Measurements from ENCODE around the gene ALDH16A1.

The ALDH16A1 gene

GRCh38 chr19:49487277-49488045 is 34.4 kb downstream of the ALDH16A1 start, which contains the start of gene RPL13A:
Gene RPL13A, plus strand, starts transcription at chr19:49487608. Its CDS starts 22 bp downstream, at chr19:49487630.
- DNase-seq: peak; percentile 98 to 100 (median 100)
- peak within 1 kb of the TSS; percentile 91 for H3K4me3 ChIP-seq (ENCODE audit: insufficient read depth, low read depth, low read length, poor library complexity, severe bottlenecking)
- peaks cover 65% of the 10 kb centered on the region for H3K36me3 ChIP-seq (ENCODE audit: control insufficient read depth, insufficient read depth, low read length)
- H3K27me3 ChIP-seq (replicated peaks; ENCODE audit: control insufficient read depth, insufficient read depth, low read length, poor library complexity, severe bottlenecking): no peaks in the 10 kb centered on the region
- peak within 1 kb of the TSS; percentile 85 for H3K27ac ChIP-seq (ENCODE audit: insufficient read depth, low read length, poor library complexity, severe bottlenecking)
- H3K4me1 ChIP-seq (ENCODE audit: control insufficient read depth, insufficient read depth, low read length, poor library complexity, severe bottlenecking): peaks cover 28% of the 10 kb centered on the region
- H3K9me3 ChIP-seq (ENCODE audit: control insufficient read depth, low read length): no peaks in the 10 kb centered on the region

DNA sequence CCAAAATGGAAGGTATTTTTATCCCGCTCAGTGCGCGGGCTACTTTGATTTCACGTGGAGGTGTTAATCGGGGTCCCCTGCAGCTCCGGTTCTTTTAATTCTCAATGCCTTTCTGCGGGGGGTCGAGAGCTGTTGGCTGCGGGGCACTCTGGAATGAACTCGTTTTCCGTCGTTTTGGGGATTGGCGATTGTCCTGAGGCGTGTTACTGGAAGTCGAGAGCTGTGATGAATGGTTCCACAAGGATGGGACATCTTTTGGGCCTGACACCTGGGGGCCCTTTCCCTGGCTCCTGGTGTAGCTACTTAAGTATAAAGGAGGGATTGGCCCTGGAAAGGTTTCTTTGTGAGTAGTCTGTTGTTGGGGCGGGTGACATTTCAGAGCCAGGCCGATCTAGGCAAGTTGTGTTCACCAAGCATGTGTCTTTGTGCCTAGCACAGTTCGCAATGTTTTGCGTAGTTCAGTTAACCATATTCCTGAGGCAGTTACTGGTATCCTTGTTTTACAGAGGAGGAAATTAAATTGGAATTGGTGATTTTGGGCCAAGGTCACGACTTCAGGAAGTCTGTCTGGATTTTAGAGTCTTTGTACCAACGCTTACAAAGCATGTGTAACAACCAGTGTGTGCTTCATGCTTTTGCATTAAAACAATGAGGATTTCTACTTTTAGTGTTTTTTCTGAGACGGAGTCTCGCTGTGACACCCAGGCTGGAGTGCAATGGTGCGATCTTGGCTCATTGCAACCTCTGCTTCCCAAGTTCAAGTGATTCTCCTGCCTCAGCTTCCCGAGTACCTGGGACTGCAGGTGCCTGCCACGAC is 35.2 kb downstream of the ALDH16A1 start:
- Histone ChIP-seq H3K27me3 (replicated peaks; ENCODE audit: control insufficient read depth, insufficient read depth, low read length, poor library complexity, severe bottlenecking) (no peaks in the 10 kb centered on the region), H3K9me3 (ENCODE audit: control insufficient read depth, low read length) (no peaks in the 10 kb centered on the region), H3K36me3 (ENCODE audit: control insufficient read depth, insufficient read depth, low read length) (peaks cover 68% of the 10 kb centered on the region), H3K27ac (ENCODE audit: insufficient read depth, low read length, poor library complexity, severe bottlenecking) (peak overlapping the region; percentile 85), H3K4me3 (ENCODE audit: insufficient read depth, low read depth, low read length, poor library complexity, severe bottlenecking) (peak overlapping the region; percentile 91), H3K4me1 (ENCODE audit: control insufficient read depth, insufficient read depth, low read length, poor library complexity, severe bottlenecking) (peaks cover 33% of the 10 kb centered on the region)
- DNase-seq: no peak

DNA sequence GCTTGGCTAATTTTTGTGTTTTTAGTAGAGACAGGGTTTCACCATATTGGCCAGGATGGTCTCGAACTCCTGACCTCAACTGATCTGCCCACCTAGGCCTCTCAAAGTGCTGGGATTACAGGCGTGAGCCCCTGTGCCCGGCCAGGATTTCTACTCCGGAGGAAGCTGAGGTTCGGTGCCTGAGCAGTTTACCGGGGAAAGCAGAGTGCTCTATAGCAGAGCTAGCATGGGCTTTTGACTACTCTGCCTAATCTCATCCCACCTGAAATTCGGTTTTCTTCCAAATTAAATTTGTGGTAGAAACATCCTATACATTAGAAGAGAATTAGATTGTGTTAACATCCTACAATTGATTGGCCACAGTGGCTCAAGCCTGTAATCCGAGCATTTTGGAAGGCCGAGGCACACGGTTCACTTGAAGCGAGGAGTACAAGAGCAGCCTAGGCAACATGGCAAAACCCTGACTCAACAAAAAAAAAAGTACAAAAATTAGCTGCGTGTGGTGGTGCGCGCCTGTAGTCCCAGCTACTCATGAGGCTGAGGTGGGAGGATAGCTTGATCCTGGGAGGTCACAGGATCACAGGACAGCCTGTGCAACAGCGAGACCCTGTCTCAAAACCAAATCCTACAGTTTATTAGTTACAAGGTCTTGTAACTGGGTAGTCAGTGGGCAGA is 36.0 kb downstream of the ALDH16A1 start:
- Histone ChIP-seq H3K27me3 (replicated peaks; ENCODE audit: control insufficient read depth, insufficient read depth, low read length, poor library complexity, severe bottlenecking) (no peaks in the 10 kb centered on the region), H3K27ac (ENCODE audit: insufficient read depth, low read length, poor library complexity, severe bottlenecking) (peak overlapping the region; percentile 85), H3K4me1 (ENCODE audit: control insufficient read depth, insufficient read depth, low read length, poor library complexity, severe bottlenecking) (peaks cover 33% of the 10 kb centered on the region), H3K9me3 (ENCODE audit: control insufficient read depth, low read length) (no peaks in the 10 kb centered on the region), H3K4me3 (ENCODE audit: insufficient read depth, low read depth, low read length, poor library complexity, severe bottlenecking) (peak overlapping the region; percentile 91), H3K36me3 (ENCODE audit: control insufficient read depth, insufficient read depth, low read length) (peaks cover 66% of the 10 kb centered on the region)
- DNase-seq: no peak

DNA sequence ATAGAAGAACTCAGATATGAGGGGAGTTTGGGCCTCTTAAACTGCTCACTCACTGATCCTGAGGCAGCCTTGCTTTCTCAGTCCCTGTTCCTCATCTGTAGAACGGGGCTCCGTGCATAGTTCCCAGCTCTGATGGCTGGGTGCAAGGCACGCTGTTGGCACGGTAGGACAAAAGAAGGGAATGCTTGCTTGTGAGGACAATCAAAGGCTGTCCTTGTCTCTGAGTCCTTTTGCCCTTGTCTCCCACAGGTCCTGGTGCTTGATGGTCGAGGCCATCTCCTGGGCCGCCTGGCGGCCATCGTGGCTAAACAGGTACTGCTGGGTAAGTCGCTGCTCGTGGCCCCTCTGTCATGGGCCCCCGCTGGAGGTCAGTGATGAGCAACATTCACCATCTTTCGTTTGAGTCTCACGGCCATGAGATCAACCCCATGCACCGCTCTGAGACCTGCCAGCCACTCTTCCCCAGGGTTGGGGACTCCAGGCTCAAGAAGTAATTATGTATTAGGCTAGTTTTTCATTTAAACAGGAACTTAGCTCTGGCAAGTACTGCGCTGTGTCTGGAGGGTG is 36.7 kb downstream of the ALDH16A1 start:
- peak in 1 of 3 donors; percentile 21 for DNase-seq
- peaks cover 33% of the 10 kb centered on the region for H3K4me1 ChIP-seq (ENCODE audit: control insufficient read depth, insufficient read depth, low read length, poor library complexity, severe bottlenecking)
- H3K27ac ChIP-seq (ENCODE audit: insufficient read depth, low read length, poor library complexity, severe bottlenecking): peak overlapping the region; percentile 85
- peak overlapping the region; percentile 91 for H3K4me3 ChIP-seq (ENCODE audit: insufficient read depth, low read depth, low read length, poor library complexity, severe bottlenecking)
- H3K36me3 ChIP-seq (ENCODE audit: control insufficient read depth, insufficient read depth, low read length): peaks cover 61% of the 10 kb centered on the region
- H3K27me3 ChIP-seq (replicated peaks; ENCODE audit: control insufficient read depth, insufficient read depth, low read length, poor library complexity, severe bottlenecking): no peaks in the 10 kb centered on the region
- H3K9me3 ChIP-seq (ENCODE audit: control insufficient read depth, low read length): no peaks in the 10 kb centered on the region

DNA sequence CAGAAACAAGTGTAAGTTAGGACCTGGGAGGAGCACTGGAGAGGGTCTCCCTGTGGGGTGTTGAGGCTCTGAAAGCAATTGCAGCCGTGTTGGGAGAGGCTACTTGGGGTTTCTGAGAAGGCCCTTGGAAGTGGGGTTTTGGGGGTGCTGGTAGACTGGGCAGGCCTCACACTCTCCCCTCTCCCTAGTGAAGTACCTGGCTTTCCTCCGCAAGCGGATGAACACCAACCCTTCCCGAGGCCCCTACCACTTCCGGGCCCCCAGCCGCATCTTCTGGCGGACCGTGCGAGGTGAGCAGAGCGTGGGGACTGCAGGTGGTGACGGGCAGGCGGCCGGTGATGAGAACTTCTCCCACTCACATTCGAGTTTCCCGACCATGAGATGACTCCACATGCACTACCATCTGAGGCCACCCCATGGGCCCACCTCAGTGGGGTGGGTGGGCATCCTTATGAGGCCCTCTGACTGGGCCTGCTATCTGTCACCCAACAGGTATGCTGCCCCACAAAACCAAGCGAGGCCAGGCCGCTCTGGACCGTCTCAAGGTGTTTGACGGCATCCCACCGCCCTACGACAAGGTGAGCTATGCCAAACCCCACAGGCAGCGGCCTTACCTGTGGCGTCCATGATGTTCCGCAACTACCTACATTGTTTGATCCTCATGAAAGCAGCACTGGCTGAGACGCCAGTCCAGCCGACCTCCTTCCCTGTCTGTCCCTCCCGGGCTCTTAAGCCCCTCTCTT is 37.4 kb downstream of the ALDH16A1 start:
- Histone ChIP-seq H3K27ac (ENCODE audit: insufficient read depth, low read length, poor library complexity, severe bottlenecking) (peak overlapping the region; percentile 85), H3K9me3 (ENCODE audit: control insufficient read depth, low read length) (no peaks in the 10 kb centered on the region), H3K4me3 (ENCODE audit: insufficient read depth, low read depth, low read length, poor library complexity, severe bottlenecking) (peak overlapping the region; percentile 91), H3K36me3 (ENCODE audit: control insufficient read depth, insufficient read depth, low read length) (peaks cover 57% of the 10 kb centered on the region), H3K27me3 (replicated peaks; ENCODE audit: control insufficient read depth, insufficient read depth, low read length, poor library complexity, severe bottlenecking) (no peaks in the 10 kb centered on the region), H3K4me1 (ENCODE audit: control insufficient read depth, insufficient read depth, low read length, poor library complexity, severe bottlenecking) (peaks cover 33% of the 10 kb centered on the region)
- DNase-seq: no peak

DNA sequence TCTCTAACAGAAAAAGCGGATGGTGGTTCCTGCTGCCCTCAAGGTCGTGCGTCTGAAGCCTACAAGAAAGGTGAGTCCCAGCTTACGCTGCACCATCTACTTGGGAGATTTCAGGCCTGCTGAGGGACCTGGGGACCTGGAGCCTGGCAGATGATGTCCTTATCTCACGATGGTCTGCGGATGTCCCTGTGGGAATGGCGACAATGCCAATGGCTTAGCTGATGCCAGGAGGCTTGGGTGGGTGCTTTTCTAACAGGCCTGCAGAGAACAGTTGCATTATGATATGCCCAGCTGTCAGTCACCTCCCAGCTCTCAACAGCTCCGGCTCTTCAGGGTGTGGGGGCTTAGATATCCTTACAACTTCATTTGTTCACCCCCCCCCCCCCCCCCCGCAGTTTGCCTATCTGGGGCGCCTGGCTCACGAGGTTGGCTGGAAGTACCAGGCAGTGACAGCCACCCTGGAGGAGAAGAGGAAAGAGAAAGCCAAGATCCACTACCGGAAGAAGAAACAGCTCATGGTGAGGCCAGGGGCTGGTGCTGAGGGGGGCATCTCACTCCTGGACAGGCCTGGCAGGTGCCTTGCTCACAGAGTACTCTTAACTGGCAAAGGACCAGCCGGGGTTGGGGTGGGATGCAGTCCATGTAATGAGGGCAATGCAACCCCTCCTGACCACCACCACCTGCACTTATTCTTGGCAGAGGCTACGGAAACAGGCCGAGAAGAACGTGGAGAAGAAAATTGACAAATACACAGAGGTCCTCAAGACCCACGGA is 38.2 kb downstream of the ALDH16A1 start:
- Histone ChIP-seq H3K4me1 (ENCODE audit: control insufficient read depth, insufficient read depth, low read length, poor library complexity, severe bottlenecking) (peaks cover 33% of the 10 kb centered on the region), H3K36me3 (ENCODE audit: control insufficient read depth, insufficient read depth, low read length) (peaks cover 49% of the 10 kb centered on the region), H3K27me3 (replicated peaks; ENCODE audit: control insufficient read depth, insufficient read depth, low read length, poor library complexity, severe bottlenecking) (no peaks in the 10 kb centered on the region), H3K4me3 (ENCODE audit: insufficient read depth, low read depth, low read length, poor library complexity, severe bottlenecking) (no peak overlapping the region), H3K9me3 (ENCODE audit: control insufficient read depth, low read length) (no peaks in the 10 kb centered on the region), H3K27ac (ENCODE audit: insufficient read depth, low read length, poor library complexity, severe bottlenecking) (peak overlapping the region; percentile 85)
- no peak for DNase-seq

DNA sequence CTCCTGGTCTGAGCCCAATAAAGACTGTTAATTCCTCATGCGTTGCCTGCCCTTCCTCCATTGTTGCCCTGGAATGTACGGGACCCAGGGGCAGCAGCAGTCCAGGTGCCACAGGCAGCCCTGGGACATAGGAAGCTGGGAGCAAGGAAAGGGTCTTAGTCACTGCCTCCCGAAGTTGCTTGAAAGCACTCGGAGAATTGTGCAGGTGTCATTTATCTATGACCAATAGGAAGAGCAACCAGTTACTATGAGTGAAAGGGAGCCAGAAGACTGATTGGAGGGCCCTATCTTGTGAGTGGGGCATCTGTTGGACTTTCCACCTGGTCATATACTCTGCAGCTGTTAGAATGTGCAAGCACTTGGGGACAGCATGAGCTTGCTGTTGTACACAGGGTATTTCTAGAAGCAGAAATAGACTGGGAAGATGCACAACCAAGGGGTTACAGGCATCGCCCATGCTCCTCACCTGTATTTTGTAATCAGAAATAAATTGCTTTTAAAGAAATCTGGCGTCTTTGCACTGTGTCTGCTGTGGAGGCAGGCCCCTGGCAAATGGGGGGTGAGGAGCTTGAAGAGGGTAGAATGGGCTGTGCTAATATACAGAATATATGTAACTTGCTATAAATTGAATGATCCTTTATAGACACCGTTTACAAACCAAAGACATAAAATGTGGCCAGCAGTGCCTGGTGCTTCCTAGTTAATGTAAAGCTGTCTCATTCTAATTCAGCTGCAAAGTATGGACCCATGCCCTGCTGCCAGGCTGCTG is 39.0 kb downstream of the ALDH16A1 start:
- peak overlapping the region; percentile 29 for H3K27ac ChIP-seq (ENCODE audit: insufficient read depth, low read length, poor library complexity, severe bottlenecking)
- DNase-seq: no peak
- no peaks in the 10 kb centered on the region for H3K9me3 ChIP-seq (ENCODE audit: control insufficient read depth, low read length)
- H3K4me3 ChIP-seq (ENCODE audit: insufficient read depth, low read depth, low read length, poor library complexity, severe bottlenecking): no peak overlapping the region
- H3K36me3 ChIP-seq (ENCODE audit: control insufficient read depth, insufficient read depth, low read length): peaks cover 45% of the 10 kb centered on the region
- H3K27me3 ChIP-seq (replicated peaks; ENCODE audit: control insufficient read depth, insufficient read depth, low read length, poor library complexity, severe bottlenecking): no peaks in the 10 kb centered on the region
- peaks cover 33% of the 10 kb centered on the region for H3K4me1 ChIP-seq (ENCODE audit: control insufficient read depth, insufficient read depth, low read length, poor library complexity, severe bottlenecking)

DNA sequence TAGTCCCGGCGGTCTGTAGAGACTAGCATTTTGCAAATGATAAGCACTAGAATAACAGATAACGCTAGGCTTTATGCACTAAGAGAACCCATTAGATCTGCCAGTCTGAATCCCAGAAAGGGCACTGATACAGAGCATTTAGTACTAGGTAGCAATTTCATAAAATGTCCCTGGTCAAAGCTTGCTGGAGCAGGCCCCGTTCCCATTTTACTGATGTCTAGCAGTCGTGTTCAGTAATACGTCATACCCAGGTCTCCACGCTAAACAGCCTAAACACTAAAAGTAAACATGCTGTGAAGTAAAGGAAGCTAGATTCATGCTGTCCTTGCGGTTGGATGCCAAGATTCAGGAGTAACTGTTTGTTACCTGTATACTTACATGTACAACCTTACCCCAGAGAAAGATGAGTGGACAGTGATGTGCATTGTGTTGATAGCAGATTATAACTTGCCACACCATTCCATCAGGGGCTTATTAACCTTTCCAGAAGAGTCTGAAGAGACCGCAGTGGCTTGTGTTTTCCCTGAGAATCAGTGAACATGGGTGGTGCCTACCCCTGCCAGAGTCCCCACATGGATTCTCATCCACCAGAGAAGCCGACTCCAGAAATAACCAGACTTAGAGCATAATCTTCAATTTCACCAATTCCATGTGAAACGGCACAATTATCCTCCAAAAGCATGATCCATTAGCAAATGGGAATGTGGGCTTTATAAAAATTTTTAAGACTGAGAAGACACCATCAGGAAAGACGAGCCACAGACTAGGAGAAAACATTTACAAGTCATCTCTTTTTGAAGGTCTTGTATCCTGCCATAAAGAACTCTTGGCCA is 39.8 kb downstream of the ALDH16A1 start:
- Histone ChIP-seq H3K27ac (ENCODE audit: insufficient read depth, low read length, poor library complexity, severe bottlenecking) (peak overlapping the region; percentile 29), H3K4me3 (ENCODE audit: insufficient read depth, low read depth, low read length, poor library complexity, severe bottlenecking) (no peak overlapping the region), H3K36me3 (ENCODE audit: control insufficient read depth, insufficient read depth, low read length) (peaks cover 47% of the 10 kb centered on the region), H3K27me3 (replicated peaks; ENCODE audit: control insufficient read depth, insufficient read depth, low read length, poor library complexity, severe bottlenecking) (no peaks in the 10 kb centered on the region), H3K4me1 (ENCODE audit: control insufficient read depth, insufficient read depth, low read length, poor library complexity, severe bottlenecking) (peaks cover 39% of the 10 kb centered on the region), H3K9me3 (ENCODE audit: control insufficient read depth, low read length) (no peaks in the 10 kb centered on the region)
- DNase-seq: no peak
